HCT116 (cell line): ENCODE measurements around the gene TCP11L1. TPM values are rescaled to one million over a fixed set of nuclear protein-coding genes. Genes with fewer than 3 reads are reported as not detected.

Experiments used
- ATAC-seq: fragments of 200-7000 bp; cut with Tn5 transposase; 2 replicates; pipeline ENCODE4 v1.9.1; 2020; ENCODE audit warnings: mild to moderate bottlenecking, moderate library complexity
- BruUV-seq: library from RNA; stranded (reverse); fragments of 400-500 nt; replicated peaks from 2 replicates; lab custom pipeline; 2021; lab: Mats Ljungman, UMichigan
- CTCF ChIA-PET: fragments of 300-600 bp; sonication (Branson Sonifier 250); formaldehyde crosslinking; loops from one replicate; lab custom pipeline; 2021; ENCODE audit warnings: antibody characterized with exemption; lab: Charles Lee
- POLR2A ChIA-PET: fragments of 300-600, 350-600 bp; sonication (Branson Sonifier 250); formaldehyde crosslinking; loops from one replicate; lab custom pipeline; 2021; ENCODE audit warnings: antibody characterized with exemption; lab: Charles Lee
- RAD21 ChIA-PET, 2 experiments: fragments of 300-600 bp; sonication (Branson Sonifier 250); formaldehyde crosslinking; loops; one replicate each; lab custom pipeline; 2023; ENCODE audit warnings: low total read pairs in 2 of 2; ENCODE audit not compliant: uncharacterized antibody in 2 of 2, unreplicated experiment in 2 of 2, low non-redundant PET in 1 of 2; lab: Charles Lee
- DNase-seq: peaks from one replicate; pipeline ENCODE4 v3.0.0-alpha.2; 2010; ENCODE audit warnings: low read depth, low spot score
- H2AFZ ChIP-seq: fragments of 200-600 bp; shearing (Covaris generic), sonication (generic); 2 replicates; pipeline ENCODE4 v1.6.1; 2017; ENCODE audit warnings: low read depth, mixed run types, mixed read lengths, antibody characterized with exemption, low read length; ENCODE audit not compliant: poor library complexity, severe bottlenecking
- H3K27ac ChIP-seq: 2 replicates; pipeline ENCODE4 v1.5.1; 2012; ENCODE audit warnings: low read depth, low read length
- H3K27me3 ChIP-seq: fragments of 200-600 bp; sonication (generic); 2 replicates; pipeline ENCODE4 v1.6.1; 2016; ENCODE audit warnings: mixed run types, low read length, mixed read lengths; ENCODE audit not compliant: insufficient read depth
- H3K36me3 ChIP-seq, 2 experiments: fragments of 200-500 bp in 1 of 2; fragments of 200-600 bp in 1 of 2; sonication (Bioruptor generic) in 1 of 2; sonication (generic) in 1 of 2; 2 replicates each; pipeline versions ENCODE4 v1.5.1 to v1.6.1; 2014 to 2016; ENCODE audit warnings: low read length in 2 of 2, inconsistent platforms in 1 of 2, mixed read lengths in 1 of 2, mixed run types in 1 of 2; ENCODE audit not compliant: insufficient read depth in 2 of 2, control insufficient read depth in 1 of 2
- H3K4me1 ChIP-seq, 2 experiments: fragments of 200-600 bp in 1 of 2; sonication (generic) in 1 of 2; 2 replicates each; pipeline versions ENCODE4 v1.5.1 to v1.6.1; 2012 to 2017; ENCODE audit warnings: low read length in 2 of 2, inconsistent platforms in 1 of 2, mild to moderate bottlenecking in 1 of 2, mixed read lengths in 1 of 2, mixed run types in 1 of 2, moderate library complexity in 1 of 2; ENCODE audit not compliant: insufficient read depth in 2 of 2, control insufficient read depth in 1 of 2
- H3K4me2 ChIP-seq: fragments of 200-600 bp; sonication (generic); 2 replicates; pipeline ENCODE4 v1.6.1; 2017; ENCODE audit warnings: mixed run types, low read length, mixed read lengths
- H3K4me3 ChIP-seq, 2 experiments: fragments of 200-600 bp in 1 of 2; sonication (generic) in 1 of 2; replicated peaks in 1 of 2; 2 replicates each; pipeline ENCODE4 v1.5.1; 2011 to 2016; ENCODE audit warnings: low read length in 2 of 2, control low read depth in 1 of 2, low read depth in 1 of 2, mild to moderate bottlenecking in 1 of 2, mixed read lengths in 1 of 2, mixed run types in 1 of 2
- H3K79me2 ChIP-seq: fragments of 200-600 bp; sonication (generic); 2 replicates; pipeline ENCODE4 v1.6.1; 2017; ENCODE audit warnings: mild to moderate bottlenecking, mixed run types, low read length, moderate library complexity, mixed read lengths; ENCODE audit not compliant: insufficient read depth
- H3K9ac ChIP-seq: fragments of 200-600 bp; sonication (generic); 2 replicates; pipeline ENCODE4 v1.6.1; 2016; ENCODE audit warnings: low read length, mixed read lengths
- H3K9me2 ChIP-seq: fragments of 200-600 bp; sonication (generic), shearing (Covaris generic); 2 replicates; pipeline ENCODE4 v1.6.1; 2017; ENCODE audit warnings: mixed run types, mild to moderate bottlenecking, moderate library complexity; ENCODE audit not compliant: insufficient read depth
- H3K9me3 ChIP-seq, 2 experiments: fragments of 200-500 bp in 1 of 2; fragments of 200-600 bp in 1 of 2; sonication (Bioruptor generic) in 1 of 2; sonication (generic) in 1 of 2; 2 replicates each; pipeline ENCODE4 v1.6.1; 2014 to 2017; ENCODE audit warnings: low read length in 2 of 2, mixed read lengths in 2 of 2, inconsistent platforms in 1 of 2, low read depth in 1 of 2, mild to moderate bottlenecking in 1 of 2, mixed run types in 1 of 2, moderate library complexity in 1 of 2; ENCODE audit not compliant: control insufficient read depth in 1 of 2, insufficient read depth in 1 of 2
- H4K20me1 ChIP-seq: fragments of 200-600 bp; sonication (generic), shearing (Covaris generic); 2 replicates; pipeline ENCODE4 v1.6.1; 2017; ENCODE audit warnings: mixed run types, mild to moderate bottlenecking, moderate library complexity; ENCODE audit not compliant: insufficient read depth
- CBX3 ChIP-seq: IDR thresholded peaks from 2 replicates; pipeline ENCODE4 v1.6.1; 2012; ENCODE audit warnings: low read depth
- EGR1 ChIP-seq: IDR thresholded peaks from 2 replicates; pipeline ENCODE4 v1.6.1; 2012; ENCODE audit warnings: low read depth
- POLR2A ChIP-seq: IDR thresholded peaks from 2 replicates; pipeline ENCODE4 v1.7.0; 2011; ENCODE audit warnings: borderline replicate concordance; ENCODE audit not compliant: insufficient read depth, insufficient read length; ENCODE audit errors: extremely low read depth
- POLR2AphosphoS5 ChIP-seq: IDR thresholded peaks from 2 replicates; pipeline ENCODE4 v1.6.1; 2011; ENCODE audit warnings: mild to moderate bottlenecking, low read depth, low read length, moderate library complexity
- SIN3A ChIP-seq: IDR thresholded peaks from 2 replicates; pipeline ENCODE4 v1.6.1; 2012; ENCODE audit warnings: low read depth
- SP1 ChIP-seq: IDR thresholded peaks from 2 replicates; pipeline ENCODE4 v1.6.1; 2012; ENCODE audit warnings: low read depth
- SRF ChIP-seq: IDR thresholded peaks from 2 replicates; pipeline ENCODE4 v1.6.1; 2012; ENCODE audit warnings: low read depth
- TCF7L2 ChIP-seq: IDR thresholded peaks from 2 replicates; pipeline ENCODE4 v1.7.0; 2011; ENCODE audit warnings: borderline replicate concordance, inconsistent platforms; ENCODE audit not compliant: insufficient read depth, insufficient read length; ENCODE audit errors: extremely low read depth
- ZFX ChIP-seq: fragments of 450-650 bp; IDR thresholded peaks from 2 replicates; pipeline ENCODE4 v1.6.1; 2017
- intact Hi-C: fragments of 100-400 bp; cut with micrococcal nuclease; formaldehyde crosslinking; loops from 2 replicates; pipeline ENCODE4 v1.10.0; 2022
- total RNA-seq: library from RNA; stranded (reverse); gene quantifications from one replicate; pipeline ENCODE4 v1.2.1, GENCODE V29; 2021; ENCODE audit not compliant: unreplicated experiment
- TF ChIP-seq, protein P1 (sequence below): IDR thresholded peaks from 2 replicates; pipeline ENCODE4 v1.6.1; 2012
- TF ChIP-seq, protein P2 (sequence below): IDR thresholded peaks from 2 replicates; pipeline ENCODE4 v1.6.1; 2012; ENCODE audit warnings: low read depth
- TF ChIP-seq, protein P3 (sequence below): IDR thresholded peaks from 2 replicates; pipeline ENCODE4 v1.6.1; 2011; ENCODE audit warnings: mild to moderate bottlenecking, low read length, moderate library complexity; ENCODE audit not compliant: insufficient replicate concordance; ENCODE audit errors: extremely low read depth

Gene TCP11L1
- total RNA-seq, 1 experiment from 2014 or later = 12.0 TPM

DNA sequence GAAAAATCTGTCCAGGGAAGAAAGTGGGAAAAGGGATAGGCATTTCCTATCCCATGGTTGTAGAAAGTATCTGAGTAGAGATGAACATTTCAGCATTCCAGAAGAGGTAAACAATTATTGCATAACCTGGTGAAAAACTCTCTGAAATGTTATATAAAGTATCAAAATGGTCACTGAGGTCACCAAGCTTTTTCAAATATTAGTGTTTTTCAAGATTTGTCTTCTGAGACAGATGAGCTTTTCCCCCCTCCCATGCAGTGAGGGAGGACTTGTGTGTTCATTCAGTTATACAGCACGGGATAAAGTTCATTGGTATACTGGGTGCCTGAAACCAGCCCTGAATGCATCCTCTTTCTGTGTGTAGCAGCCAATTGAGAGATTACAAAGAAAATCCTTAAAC, 25.6 kb upstream of the TCP11L1 start (continued):
- TF ChIP-seq, protein P1, sequence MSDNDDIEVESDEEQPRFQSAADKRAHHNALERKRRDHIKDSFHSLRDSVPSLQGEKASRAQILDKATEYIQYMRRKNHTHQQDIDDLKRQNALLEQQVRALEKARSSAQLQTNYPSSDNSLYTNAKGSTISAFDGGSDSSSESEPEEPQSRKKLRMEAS = no peak

DNA sequence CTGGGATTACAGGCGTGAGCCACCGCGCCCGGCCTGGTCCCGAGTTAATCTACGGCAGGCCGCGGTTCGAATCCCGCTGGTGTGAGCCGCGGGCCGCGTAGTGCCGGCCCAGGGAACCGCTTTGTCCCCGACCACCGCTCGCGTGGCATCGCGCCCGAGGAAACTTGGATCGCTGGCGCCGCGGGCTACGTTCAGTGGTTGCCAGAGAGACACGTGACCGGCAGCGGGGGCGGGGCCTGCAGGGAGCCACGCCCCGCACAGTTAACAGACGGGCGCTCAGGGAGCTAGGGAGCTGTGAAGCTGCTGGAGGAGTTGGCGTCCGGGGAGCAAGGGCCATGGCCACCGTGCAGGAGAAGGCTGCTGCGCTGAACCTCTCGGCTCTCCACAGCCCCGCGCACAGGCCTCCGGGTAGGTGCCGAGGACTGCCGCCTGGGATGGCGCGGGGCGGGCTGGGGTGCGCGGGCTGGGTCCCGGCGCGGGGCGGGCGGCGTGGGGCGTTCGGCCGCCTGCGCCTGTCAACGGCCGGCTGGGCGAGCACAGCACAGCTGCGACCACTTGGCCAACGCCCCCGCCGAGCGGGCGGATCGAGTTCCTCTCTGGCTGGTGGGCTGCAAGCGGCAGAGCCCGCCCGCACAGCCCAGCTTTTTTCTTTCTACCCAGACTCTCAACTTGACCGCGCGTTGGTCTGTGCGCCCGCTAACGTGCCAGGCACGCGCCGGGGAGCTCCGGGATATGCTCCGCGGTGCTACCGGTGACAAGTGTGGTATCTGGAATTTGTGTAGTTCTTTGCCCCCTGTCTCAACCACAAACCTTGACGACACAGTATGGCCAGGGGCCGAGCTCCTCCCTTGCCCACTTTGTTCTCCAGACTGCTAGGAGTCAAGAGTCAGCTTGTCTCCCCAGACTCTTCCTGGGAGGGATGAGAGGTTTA, 23.5 kb upstream of the TCP11L1 start, which contains the start of gene DEPDC7:
Gene DEPDC7, plus strand, starts transcription at position 258 of the 931 bp plus-strand sequence. Its CDS starts 78 bp downstream, at position 336.
- H3K9ac ChIP-seq = peak within 1 kb of the TSS; percentile 55
- DNase-seq = peak; percentile 75
- H3K79me2 ChIP-seq = 0 out of 2 replicates have a peak, but pooled peaks cover 14% of the 10 kb centered on the region
- no peaks in the 10 kb centered on the region for H3K9me2 ChIP-seq
- no peaks in the 10 kb centered on the region for H3K9me3 ChIP-seq
- H3K4me3 ChIP-seq = peak within 1 kb of the TSS; percentile 53 to 62
- BruUV-seq = no TSS peak
- no peaks in the 10 kb centered on the region for H4K20me1 ChIP-seq
- ChIA-PET CTCF (interaction anchor here (1.0 kb wide), 1 partner anchor 50 kb away, joined by 3 read pairs; no protein-coding TSS in a partner anchor), RAD21 (no interaction called here), POLR2A (interaction anchor here (0.7 to 1.4 kb wide), 9 partner anchors 8 to 411 kb away, joined by 3 to 8 read pairs (median 4); partner anchors contain the start of gene TCP11L1)
- TF ChIP-seq ZFX (peak; percentile 37; the same call in 1 of the 2 replicates), CBX3 (peak; percentile 83; the same call in 1 of the 2 replicates), EGR1 (peak; percentile 75), POLR2A (peak; percentile 84), TCF7L2 (peak; percentile 41), SP1 (no peak), SIN3A (no peak), SRF (no peak), POLR2AphosphoS5 (peak; percentile 73)
- TF ChIP-seq, protein P2, sequence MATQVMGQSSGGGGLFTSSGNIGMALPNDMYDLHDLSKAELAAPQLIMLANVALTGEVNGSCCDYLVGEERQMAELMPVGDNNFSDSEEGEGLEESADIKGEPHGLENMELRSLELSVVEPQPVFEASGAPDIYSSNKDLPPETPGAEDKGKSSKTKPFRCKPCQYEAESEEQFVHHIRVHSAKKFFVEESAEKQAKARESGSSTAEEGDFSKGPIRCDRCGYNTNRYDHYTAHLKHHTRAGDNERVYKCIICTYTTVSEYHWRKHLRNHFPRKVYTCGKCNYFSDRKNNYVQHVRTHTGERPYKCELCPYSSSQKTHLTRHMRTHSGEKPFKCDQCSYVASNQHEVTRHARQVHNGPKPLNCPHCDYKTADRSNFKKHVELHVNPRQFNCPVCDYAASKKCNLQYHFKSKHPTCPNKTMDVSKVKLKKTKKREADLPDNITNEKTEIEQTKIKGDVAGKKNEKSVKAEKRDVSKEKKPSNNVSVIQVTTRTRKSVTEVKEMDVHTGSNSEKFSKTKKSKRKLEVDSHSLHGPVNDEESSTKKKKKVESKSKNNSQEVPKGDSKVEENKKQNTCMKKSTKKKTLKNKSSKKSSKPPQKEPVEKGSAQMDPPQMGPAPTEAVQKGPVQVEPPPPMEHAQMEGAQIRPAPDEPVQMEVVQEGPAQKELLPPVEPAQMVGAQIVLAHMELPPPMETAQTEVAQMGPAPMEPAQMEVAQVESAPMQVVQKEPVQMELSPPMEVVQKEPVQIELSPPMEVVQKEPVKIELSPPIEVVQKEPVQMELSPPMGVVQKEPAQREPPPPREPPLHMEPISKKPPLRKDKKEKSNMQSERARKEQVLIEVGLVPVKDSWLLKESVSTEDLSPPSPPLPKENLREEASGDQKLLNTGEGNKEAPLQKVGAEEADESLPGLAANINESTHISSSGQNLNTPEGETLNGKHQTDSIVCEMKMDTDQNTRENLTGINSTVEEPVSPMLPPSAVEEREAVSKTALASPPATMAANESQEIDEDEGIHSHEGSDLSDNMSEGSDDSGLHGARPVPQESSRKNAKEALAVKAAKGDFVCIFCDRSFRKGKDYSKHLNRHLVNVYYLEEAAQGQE = no peak
- TF ChIP-seq, protein P1 = peak; percentile 95
- TF ChIP-seq, protein P3, sequence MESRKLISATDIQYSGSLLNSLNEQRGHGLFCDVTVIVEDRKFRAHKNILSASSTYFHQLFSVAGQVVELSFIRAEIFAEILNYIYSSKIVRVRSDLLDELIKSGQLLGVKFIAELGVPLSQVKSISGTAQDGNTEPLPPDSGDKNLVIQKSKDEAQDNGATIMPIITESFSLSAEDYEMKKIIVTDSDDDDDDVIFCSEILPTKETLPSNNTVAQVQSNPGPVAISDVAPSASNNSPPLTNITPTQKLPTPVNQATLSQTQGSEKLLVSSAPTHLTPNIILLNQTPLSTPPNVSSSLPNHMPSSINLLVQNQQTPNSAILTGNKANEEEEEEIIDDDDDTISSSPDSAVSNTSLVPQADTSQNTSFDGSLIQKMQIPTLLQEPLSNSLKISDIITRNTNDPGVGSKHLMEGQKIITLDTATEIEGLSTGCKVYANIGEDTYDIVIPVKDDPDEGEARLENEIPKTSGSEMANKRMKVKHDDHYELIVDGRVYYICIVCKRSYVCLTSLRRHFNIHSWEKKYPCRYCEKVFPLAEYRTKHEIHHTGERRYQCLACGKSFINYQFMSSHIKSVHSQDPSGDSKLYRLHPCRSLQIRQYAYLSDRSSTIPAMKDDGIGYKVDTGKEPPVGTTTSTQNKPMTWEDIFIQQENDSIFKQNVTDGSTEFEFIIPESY = no peak
- H3K27me3 ChIP-seq = no peaks in the 10 kb centered on the region
- no peaks in the 10 kb centered on the region for H3K36me3 ChIP-seq
- intact Hi-C loops = no loop called here
- H3K27ac ChIP-seq = peak within 1 kb of the TSS; percentile 27; the same call in 1 of the 2 replicates
- H2AFZ ChIP-seq = peak within 1 kb of the TSS; percentile 22
- ATAC-seq = peak; percentile 97
- H3K4me1 ChIP-seq = peaks cover 8 to 26% of the 10 kb centered on the region in 2 experiments; a peak in 3 of 4 replicates
- H3K4me2 ChIP-seq = peak within 1 kb of the TSS; percentile 85
